ENCODE data around the gene NLRP8.
"Not testable (repeated sequence)": the region's sequence is repeated elsewhere in the genome, so short reads cannot be mapped to it uniquely, and the experiment has no call there.

Gene NLRP8

DNA sequence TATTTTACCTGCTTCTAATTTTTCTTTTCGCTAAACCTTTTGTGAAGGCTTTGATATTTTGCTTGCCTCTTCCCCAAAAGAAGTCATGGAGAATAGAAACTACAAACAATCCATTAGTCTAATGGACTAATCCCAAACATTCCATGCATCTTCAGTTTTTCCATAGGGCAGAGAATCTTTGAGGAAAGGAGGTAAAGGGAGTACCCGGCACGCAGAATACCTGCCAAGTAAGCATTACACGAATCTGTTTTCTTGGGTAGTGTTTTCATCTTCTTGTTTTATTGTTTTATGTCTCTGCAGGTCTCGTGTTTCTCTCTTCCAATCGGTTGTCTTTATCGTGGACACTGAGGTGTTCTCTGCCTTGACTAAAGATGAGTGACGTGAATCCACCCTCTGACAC lies at the start of gene NLRP8:
Gene NLRP8 (plus strand): TSS at position 301 of the 400 bp plus-strand sequence.
- DNase-seq: no peak

DNA sequence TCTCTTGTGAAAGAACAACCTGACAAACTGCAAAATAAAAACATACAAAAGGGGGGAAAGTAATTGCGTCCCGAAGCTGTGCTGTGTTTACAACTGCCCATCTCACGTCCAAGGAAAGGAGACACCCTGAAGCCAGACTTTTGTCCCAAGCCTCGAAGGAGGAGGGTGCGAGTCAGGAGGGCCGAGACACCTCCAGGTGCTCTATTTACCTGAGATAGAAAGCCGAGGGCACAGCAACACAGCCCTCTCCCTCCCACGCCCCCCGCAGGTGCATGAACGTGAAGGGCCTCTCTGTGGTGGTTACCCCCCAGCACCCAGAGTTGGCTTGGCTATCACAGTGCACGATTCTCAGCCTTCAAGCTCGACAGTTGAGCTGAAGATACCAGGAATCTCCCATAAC lies 48.7 kb upstream of the NLRP8 start:
- DNase-seq: no peak

DNA sequence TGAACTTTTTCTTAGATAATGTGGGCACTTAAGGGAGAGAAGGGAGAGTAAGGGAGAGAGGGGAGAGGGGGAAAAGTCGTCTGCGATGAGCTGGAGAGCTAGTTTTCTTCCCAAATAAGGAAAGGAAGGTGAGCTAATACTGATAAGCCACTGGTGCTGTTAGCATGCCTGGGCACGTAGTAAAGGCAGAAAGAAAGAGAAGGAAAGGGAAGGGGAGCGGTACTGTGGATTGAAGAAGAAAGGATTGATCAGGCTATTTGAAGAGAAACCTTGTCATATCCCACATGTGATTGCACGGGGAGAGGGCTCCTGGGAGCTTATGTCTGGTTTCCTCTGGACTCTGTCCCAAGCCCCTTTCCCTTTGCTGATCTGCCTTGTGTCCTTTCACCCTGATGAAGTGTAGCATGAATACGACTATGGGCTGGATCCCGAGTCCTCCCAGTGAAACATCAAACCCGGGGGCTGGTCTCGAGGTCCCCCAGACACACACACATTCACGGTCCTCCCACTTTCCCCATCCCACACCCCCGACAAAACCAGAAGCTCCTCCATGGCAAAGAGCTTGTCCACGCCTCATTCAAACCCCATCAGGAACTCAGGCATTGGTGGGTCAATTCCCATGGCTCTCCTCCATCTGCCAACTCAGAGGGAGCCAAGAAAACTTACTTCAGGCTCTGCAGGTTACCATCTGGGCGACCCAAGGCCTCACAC lies 46.1 kb upstream of the NLRP8 start:
- DNase-seq: no peak

DNA sequence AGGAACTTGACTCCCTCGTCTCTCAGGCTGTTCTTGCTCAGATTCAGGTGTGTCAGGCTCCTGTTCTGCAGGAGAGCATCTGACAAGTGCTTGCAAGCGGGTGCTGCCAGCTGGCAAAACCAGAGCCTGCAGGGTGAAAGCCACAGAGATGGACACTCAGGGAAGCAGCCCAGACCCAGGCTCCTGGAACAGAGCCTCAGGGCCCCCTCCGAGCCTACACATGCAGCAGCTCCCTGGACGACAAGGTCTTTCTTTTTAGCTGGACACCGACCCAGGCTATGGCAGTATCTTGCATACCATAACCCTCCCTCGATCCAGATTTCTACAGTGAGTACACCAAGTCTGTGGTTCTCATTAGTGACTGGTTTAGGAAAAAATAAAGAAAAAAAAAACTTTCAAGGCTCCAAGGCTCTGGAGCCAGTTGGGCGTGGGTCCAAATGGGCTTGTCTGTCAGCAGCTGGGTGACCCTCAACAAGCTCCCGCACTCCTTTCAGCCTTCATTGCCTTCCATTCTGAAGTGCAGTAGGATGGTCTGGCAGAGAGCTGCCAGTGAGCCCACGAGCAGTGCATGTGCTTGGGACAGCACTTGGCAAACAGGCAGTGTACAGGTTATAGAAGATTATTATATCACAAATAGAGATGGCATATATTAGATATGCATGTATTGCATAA lies 45.4 kb upstream of the NLRP8 start:
- no peak for DNase-seq

DNA sequence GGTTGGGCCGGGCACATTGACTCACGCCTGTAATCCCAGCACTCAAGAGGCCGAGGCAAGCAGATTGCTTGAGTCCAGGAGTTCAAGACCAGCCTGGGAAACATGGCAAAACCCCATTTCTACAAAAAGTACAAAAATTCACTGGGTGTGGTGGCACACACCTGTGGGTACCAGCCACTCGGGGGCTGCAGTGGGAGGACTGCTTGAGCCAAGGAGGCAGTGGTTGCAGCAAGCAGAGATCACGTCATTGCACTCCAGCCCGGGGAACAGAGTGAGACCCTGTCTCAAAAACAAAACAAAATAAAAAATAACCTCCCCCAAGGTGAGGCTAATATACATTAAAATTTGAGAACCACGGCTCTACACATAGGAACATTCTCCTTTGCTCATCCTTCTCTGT lies 40.3 kb upstream of the NLRP8 start:
- no peak for DNase-seq

DNA sequence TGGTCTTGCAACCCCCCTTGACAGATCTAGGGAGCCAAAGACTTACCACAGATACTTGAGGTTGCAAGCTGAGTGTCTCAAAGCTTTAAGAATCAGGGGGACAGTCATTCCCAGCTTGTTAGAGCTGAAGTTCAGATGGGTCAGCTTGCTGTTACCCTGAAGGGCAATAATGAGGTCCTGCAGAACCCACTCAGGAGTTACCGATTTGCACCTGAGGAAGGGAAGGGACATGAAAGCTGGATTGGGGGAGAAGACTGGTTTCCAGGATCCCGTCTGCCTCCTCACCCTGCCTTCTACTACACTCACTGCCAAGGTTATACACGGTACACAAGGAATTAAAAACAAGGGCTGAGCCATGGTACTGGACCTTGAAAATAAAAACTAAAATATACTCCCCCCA lies 39.9 kb upstream of the NLRP8 start:
- no peak for DNase-seq

DNA sequence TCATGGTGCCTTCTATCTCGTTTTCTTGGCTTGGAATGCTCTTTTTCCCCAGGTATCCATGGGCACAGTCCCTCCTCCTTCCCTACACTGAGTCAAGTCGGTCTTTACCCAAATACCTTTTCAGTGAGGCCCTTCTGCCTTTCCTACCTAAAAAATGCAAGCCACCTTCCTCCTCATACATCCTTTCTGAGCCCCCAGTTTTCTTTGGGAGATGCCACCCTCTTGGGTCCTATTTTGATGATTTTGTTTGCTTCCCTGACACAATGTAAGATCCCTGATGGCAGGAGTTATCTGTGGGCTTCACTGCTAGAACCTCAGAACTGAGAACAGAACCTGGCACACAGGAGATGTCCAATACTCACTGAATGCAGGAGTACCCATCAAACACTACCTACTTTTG lies 37.8 kb upstream of the NLRP8 start:
- no peak for DNase-seq

DNA sequence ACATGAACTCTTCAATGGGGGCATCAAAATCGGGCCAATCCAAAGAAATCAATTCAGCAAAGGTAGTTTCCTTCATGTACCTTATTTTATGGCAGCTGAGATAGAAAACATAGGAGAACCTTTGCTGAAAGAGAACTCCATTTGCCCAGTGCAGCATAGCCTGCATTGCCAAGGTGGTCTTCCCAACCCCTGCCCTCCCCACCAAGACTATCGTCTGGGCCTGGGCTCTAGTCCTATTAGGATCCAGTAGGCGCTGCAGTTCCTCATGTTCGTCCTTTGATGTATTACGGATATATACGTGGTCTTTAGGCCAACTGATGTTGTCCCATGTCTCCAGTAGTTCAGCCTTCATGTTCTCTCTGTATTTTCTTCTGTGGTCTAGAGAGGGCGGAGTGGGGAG lies 34.7 kb upstream of the NLRP8 start:
- no peak for DNase-seq

DNA sequence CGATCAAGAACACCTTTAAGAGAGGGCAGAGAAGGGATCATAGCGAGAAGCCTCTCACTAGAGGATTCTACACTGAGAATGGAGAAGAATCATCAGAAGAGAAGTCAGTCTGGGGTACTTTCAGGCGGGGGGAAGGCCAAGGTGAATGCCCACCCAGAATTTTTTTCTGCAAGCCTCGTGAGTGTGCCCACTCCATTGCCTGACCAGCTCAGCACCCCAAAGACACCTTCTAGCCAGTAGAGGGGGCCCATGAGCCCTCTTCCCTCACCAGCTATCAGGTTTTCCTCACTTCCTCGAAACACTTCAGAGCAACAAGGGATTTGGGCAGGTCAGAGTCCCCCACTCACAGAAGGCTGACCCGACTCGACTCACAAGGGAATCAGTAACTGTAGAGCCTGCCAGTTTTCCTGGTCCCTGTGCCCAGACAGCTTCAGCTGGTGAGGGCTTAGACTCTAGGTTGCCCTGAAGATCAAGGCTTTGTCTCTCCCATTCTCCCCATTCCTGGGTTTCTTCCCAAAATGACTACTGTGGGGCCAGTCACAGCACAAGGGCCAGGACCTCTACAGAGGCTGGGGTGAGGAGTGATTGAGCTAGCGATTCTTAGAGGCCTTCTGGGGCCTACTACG lies 33.9 kb upstream of the NLRP8 start:
- no peak for DNase-seq

DNA sequence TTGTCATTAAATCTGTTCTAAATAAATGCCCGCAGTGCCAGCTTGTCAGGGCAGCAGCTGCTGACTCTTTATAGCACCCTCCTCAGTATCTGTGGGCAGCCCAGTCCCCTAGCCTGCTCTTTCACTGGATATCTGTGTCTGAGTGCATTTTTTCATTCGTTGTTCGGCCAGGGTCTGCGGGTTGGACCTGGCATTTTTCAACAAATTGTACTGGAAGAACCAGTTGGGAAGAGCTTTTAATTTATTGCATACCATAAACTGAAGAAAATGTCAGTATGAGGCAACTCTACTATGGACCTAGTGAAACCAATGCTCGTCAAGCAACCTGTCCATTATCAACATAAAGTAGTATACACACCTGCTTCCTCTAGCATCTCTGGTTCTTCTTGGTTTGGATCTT lies 24.1 kb upstream of the NLRP8 start:
- no peak for DNase-seq

DNA sequence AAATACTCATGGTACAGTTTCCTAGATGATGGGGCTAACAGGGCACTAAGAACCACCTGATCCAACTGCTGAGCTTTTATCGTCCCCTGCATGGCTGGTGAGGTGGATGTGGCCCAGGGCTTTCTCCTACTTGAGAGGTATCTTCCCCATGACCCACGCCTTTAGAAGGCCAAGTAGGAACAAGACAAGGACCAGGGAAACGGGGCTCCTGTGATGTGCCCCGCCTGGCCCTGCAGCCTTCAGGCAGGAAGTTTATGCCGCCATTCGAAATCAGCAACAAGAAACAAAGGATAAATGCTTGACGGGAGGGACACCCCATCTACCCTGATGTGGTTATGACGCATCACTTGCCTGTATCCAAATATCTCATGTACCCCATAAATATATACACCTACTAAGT lies 19.6 kb upstream of the NLRP8 start:
- no peak for DNase-seq

DNA sequence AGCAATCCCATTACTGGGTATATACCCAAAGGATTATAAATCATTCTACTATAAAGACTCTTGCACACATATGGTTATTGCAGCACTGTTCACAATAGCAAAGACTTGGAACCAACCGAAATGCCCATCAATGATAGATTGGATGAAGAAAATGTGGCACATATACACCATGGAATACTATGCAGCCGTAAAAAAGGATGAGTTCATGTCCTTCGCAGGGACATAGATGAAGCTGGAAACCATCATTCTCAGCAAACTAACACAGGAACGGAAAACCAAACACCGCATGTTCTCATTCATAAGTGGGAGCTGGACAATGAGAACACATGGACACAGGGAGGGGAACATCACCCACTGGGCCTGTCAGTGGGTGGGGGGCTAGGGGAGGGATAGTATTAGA lies 18.4 kb upstream of the NLRP8 start:
- DNase-seq: not testable (repeated sequence)

DNA sequence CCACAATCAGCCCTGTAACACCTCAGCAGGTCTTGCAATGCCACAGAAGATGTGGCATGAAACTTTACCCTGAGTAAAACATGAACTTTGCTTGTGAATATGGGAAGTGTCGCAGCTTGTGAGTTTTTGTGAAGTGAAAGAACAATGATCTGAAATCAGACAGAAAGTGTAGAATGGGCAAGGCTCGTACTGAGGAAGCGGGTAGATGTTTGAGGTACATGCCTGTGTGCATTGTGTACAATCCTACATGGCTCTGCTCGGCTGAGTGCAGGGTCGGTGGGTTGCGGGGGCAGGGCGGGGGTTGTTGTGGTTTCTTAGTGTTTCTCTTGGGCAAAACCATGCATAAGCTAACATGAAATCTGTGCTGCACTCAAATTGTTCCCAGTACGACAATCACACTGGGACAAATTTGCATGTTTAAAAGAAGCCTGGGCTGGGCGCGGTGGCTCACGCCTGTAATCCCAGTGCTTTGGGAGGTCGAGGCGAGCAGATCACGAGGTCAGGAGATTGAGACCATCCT lies 16.6 kb upstream of the NLRP8 start:
- no peak for DNase-seq

DNA sequence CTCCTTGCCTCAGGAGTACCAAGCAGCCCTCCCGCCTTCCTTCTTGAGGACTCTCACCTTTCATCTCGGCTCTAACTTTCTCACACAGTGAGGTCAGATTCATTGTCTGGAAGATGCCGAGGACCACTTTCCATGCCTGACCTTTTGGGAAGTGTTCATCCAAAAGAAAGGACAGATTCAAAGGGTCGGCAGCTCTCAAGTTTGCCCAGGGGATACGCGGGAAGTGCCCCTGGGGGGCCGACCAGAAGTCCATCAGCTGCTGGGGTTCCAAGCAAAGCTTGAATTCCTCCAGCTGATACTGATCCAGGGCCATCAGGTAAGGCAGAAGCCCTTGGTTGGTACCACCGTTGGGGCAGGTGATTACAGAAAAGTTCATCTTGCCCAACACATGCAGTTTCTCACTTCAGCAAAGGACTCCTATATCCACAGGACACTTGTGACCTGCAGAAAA lies 15.7 kb upstream of the NLRP8 start, which contains the start of gene NLRP13:
Gene NLRP13 (minus strand): TSS at position 401 of the 451 bp plus-strand sequence. CDS start 25 bp downstream, at position 376.
- no peak for DNase-seq

DNA sequence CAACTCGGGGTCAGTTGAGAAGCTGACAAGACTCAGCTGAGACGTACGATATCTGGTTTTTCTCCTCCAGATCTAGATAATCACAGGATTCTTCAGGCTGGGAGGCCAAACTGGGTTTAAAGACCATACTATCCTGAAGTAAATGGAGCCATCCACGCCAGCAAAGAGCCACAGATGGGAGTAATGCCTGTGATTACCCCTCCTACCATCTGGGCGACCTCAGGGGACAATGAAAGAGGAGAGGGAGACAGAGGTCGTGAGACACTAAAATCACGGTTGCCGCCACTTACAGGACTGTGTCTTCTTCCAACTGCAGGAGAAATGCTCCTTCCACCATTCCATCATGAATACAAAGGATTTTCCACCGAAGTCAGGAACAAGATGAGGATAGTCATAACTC lies 12.4 kb upstream of the NLRP8 start:
- DNase-seq: no peak

DNA sequence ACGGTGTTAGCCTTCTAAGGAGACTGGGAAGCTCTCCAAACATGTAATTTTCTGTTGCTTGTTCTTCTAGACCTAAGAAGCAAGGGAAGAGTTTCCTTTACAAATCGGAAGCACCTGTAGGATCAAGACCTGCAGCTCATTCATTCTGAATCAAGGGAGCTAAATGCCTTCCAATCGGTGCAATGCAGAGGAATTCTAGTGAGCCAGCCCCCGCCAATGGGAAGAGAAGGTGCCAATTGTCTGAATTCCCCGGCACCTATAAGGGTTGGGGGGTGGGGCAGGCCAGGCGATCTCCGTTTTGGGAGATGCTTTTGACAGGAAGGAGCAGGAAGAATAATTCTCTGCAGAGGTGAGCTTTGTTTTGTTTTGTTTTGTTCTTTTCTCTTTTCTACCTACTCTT lies 8.4 kb upstream of the NLRP8 start:
- DNase-seq: no peak

DNA sequence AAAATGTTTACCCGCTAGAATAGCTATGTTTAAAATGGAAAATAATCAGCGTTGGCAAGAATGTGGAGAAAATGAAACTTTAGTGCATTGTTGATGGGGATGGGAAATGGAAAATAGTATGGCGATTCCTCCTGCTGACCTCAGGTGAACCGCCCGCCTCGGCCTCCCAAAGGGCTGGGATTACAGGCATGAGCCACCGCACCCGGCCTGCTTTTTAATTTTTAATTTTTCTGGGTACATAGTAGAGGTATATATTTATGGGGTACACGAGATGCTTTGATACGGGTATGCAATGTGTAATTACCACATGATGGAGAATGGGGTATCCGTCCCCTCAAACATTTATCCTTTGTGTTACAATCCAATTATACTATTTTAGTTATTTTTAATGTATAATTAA lies 7.3 kb upstream of the NLRP8 start:
- no peak for DNase-seq

DNA sequence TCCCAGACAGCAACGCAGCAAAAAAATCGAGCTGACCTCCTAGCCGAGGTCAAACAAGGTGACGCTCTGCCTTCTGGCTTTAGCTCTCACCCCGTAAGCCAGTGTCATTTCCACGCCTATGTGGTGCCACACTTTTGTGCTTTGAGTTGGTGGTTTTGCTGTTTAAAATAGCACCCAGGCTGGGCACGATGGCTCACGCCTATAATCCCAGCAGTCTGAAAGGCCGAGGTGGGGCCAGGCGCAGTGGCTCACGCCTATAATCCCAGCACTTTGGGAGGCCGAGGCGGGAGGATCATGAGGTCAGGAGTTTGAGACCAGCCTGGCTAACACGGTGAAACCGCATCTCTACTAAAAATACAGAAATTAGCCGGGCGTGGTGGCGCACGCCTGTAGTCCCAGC lies 2.9 kb downstream of the NLRP8 start:
- DNase-seq: not testable (repeated sequence)

DNA sequence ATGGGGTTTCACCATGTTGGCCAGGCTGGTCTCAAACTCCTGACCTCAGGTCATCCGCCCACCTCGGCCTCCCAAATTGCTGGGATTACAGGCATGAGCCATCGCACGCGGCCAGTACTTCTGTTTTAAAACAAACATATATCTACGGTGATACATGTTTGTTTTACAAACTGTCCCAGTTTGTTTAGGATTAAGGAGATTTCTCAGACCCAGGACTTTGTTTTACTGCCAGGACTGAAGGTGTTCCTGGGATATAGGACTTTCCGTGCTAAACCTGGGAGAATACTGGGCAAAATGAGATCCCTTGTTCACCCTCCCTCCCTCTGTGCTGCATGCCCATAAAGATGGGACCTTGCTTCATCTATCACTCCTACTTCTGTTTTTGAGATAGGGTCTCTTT lies 8.8 kb downstream of the NLRP8 start:
- no peak for DNase-seq

DNA sequence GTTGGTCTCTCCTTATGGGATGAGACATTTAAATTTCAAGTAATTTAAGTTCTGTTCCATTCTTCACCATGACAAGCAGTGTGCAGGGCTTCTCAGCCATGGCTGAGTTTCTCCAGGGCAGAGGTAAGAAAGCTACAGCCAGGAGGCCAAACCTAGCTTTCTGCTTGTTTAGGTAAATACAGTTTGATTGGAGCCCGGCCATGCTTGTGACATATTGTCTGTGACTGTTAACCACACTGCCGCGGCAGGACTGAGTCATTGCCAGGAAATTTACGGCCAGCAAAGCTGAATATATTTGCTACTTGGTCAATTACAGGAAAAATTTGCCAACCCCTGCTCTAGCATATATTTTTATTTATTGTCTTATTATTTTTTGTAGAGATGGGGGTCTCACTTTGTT lies 10.7 kb downstream of the NLRP8 start:
- DNase-seq: no peak

DNA sequence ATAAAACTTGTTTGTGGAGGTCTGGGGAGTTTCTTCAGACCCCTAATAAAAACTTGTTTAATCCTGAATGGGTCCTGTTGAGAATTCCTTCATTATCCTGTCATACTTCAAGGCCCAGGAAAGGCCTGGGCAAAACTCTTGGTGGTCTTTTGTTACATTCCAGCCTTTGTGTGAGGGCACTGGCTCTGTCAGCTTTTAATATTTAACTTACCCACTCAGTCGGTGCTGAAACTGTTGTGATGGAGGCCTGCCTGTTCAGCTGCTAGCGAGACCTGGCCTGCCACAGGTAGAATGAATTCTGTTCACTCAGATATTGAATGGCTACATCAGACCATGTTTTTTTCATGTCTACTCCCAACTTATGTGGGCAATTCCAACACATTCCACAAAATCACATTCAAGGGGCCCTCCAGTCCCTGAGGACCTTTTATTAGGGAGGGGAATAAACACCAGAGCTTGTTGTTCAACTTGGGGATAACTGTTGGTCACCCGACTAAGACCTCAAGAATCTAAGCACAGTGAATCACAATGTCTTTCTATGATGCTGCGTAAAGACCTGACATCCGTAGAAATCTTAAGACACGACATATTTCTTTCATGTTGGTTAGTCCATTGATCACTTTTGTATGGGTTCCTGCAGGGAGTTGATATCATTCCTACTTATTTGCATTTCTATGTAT lies 12.5 kb downstream of the NLRP8 start:
- DNase-seq: no peak

DNA sequence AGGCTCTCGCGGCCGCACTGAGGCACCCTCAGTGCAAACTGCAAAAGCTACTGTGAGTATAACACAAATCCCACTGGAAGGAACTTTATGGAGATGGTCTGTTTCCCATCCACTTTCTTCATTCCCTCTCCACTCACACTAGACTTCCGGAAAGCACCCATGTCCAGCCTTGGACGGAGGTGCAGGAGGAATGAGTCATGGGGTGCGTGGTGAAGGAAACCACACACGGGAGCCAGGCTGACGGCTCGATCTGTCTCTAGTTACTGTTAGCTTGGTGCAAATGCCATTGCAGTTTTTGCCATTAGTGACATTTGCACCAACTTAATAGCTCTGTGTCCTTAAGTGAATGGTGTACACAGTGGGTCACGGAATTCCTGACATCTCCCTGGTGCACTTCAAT lies 14.6 kb downstream of the NLRP8 start:
- no peak for DNase-seq

DNA sequence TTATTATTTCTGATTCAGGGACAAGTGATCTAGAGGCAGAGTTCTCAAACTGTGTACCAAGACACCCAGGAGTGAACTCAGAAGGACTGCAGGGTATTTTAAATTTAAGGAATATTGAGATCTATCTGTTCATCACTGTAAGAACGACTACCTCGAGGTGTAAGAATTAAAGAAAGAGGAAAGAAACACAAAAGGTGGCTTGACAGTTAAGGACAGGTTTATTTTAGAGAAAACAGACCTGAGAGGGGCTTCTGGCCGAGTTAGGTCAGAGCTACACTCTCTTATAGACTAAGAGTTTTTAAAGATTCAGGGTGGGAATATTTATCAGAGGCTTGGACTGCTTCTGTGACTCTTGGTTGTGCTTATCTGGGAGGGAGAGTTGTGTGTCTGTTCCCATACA lies 26.4 kb downstream of the NLRP8 start:
- no peak for DNase-seq

Data from CD4-positive, alpha-beta T cell treated with Interleukin-15 for 1 hour (primary cell).